ENCODE data around the gene CEP63.
"Not testable (repeated sequence)": the region's sequence is repeated elsewhere in the genome, so short reads cannot be mapped to it uniquely, and the experiment has no call there.

CEP63 gene

GRCh38 chr3:134535186-134535970, 49.5 kb downstream of the CEP63 start:
- no peak overlapping the region for H3K4me3 ChIP-seq (replicated peaks; ENCODE audit: low read depth, low read length)
- no peak for TF ChIP-seq CTCF (IDR thresholded peaks at IDR 0.05; ENCODE audit: low read length, missing control alignments)

GRCh38 chr3:134536781-134537180, 50.9 kb downstream of the CEP63 start:
- no peak for TF ChIP-seq CTCF (IDR thresholded peaks at IDR 0.05; ENCODE audit: low read length, missing control alignments)
- no peak for DNase-seq (ENCODE audit: low read depth)

More at GRCh38 chr3:134535186-134535970, 49.5 kb downstream of the CEP63 start:
- no peak for DNase-seq (ENCODE audit: low read depth)

GRCh38 chr3:134542287-134542958, 56.6 kb downstream of the CEP63 start:
- no peak for DNase-seq (ENCODE audit: low read depth)
- H3K4me3 ChIP-seq (replicated peaks; ENCODE audit: low read depth, low read length), result no peak overlapping the region
- no peak for TF ChIP-seq CTCF (IDR thresholded peaks at IDR 0.05; ENCODE audit: low read length, missing control alignments)

More at GRCh38 chr3:134536781-134537180, 50.9 kb downstream of the CEP63 start:
- H3K4me3 ChIP-seq (replicated peaks; ENCODE audit: low read depth, low read length), result no peak overlapping the region

GRCh38 chr3:134543113-134543512, 57.3 kb downstream of the CEP63 start:
- peak; percentile 14 for DNase-seq (ENCODE audit: low read depth)
- TF ChIP-seq CTCF (IDR thresholded peaks at IDR 0.05; ENCODE audit: low read length, missing control alignments), result no peak

GRCh38 chr3:134544316-134544715, 58.5 kb downstream of the CEP63 start:
- no peak for TF ChIP-seq CTCF (IDR thresholded peaks at IDR 0.05; ENCODE audit: low read length, missing control alignments)
- no peak overlapping the region for H3K4me3 ChIP-seq (replicated peaks; ENCODE audit: low read depth, low read length)
- DNase-seq (ENCODE audit: low read depth), result no peak

More at GRCh38 chr3:134543113-134543512, 57.3 kb downstream of the CEP63 start:
- H3K4me3 ChIP-seq (replicated peaks; ENCODE audit: low read depth, low read length), result no peak overlapping the region

- H3K4me3 ChIP-seq (replicated peaks; ENCODE audit: low read depth, low read length); DNase-seq (ENCODE audit: low read depth): not testable (repeated sequence)
These were observed 58.9 kb downstream of the CEP63 start for GRCh38 chr3:134544783-134545182.

- no peak for TF ChIP-seq CTCF (IDR thresholded peaks at IDR 0.05; ENCODE audit: low read length, missing control alignments)
- DNase-seq (ENCODE audit: low read depth), result no peak
- no peak overlapping the region for H3K4me3 ChIP-seq (replicated peaks; ENCODE audit: low read depth, low read length)
These were observed 60.0 kb downstream of the CEP63 start for GRCh38 chr3:134545818-134546217.
